Pulmonary artery endothelial cell (primary cell): ENCODE results near the gene NSUN3. TPM values are rescaled to one million over a fixed set of nuclear protein-coding genes. Genes with fewer than 3 reads are reported as not detected.
"Not testable (repeated sequence)": the region's sequence is repeated elsewhere in the genome, so short reads cannot be mapped to it uniquely, and the experiment has no call there.

ENCODE experiments used
- DNase-seq: peaks from one replicate; pipeline ENCODE4 v3.0.0-alpha.2; 2011; ENCODE audit warnings: low read depth, low spot score
- total RNA-seq: library from RNA; depleted of rRNA; stranded (reverse); fragments of >200 nt; gene quantifications from 2 replicates; pipeline ENCODE4 v1.2.3, GENCODE V29; 2014

Gene NSUN3
- total RNA-seq, 1 donor from 2014 or later = 13.7 TPM

GRCh38 chr3:94066506-94067500, 3.9 kb downstream of the NSUN3 start:
- peak; percentile 26 for DNase-seq

- DNase-seq = no peak
These were observed 6.4 kb downstream of the NSUN3 start for GRCh38 chr3:94069194-94069813.

- no peak for DNase-seq
These were observed 7.6 kb downstream of the NSUN3 start for GRCh38 chr3:94070341-94070911.

GRCh38 chr3:94071713-94072284, 8.9 kb downstream of the NSUN3 start:
- DNase-seq = no peak

GRCh38 chr3:94076055-94076454, 13.2 kb downstream of the NSUN3 start:
- no peak for DNase-seq

- DNase-seq = not testable (repeated sequence)
These were observed 17.7 kb downstream of the NSUN3 start for GRCh38 chr3:94080552-94080951.

GRCh38 chr3:94081884-94082283, 19.0 kb downstream of the NSUN3 start:
- DNase-seq = no peak

- DNase-seq = no peak
These were observed 19.6 kb downstream of the NSUN3 start for GRCh38 chr3:94082391-94082937.

GRCh38 chr3:94083261-94083660, 20.4 kb downstream of the NSUN3 start:
- no peak for DNase-seq

- DNase-seq = no peak
These were observed 26.3 kb downstream of the NSUN3 start for GRCh38 chr3:94089126-94089525.

- no peak for DNase-seq
These were observed 29.2 kb downstream of the NSUN3 start for GRCh38 chr3:94092086-94092485.

- DNase-seq = no peak
These were observed 30.3 kb downstream of the NSUN3 start for GRCh38 chr3:94093151-94093550.

- DNase-seq = no peak
These were observed 32.2 kb downstream of the NSUN3 start for GRCh38 chr3:94095111-94095510.

- DNase-seq = peak; percentile 7
These were observed 35.6 kb downstream of the NSUN3 start for GRCh38 chr3:94098452-94098851.

- no peak for DNase-seq
These were observed 36.5 kb downstream of the NSUN3 start for GRCh38 chr3:94099311-94099710.

GRCh38 chr3:94101860-94102259, 39.0 kb downstream of the NSUN3 start:
- no peak for DNase-seq

- DNase-seq = no peak
These were observed 43.4 kb downstream of the NSUN3 start for GRCh38 chr3:94106268-94106667.

- not testable (repeated sequence) for DNase-seq
These were observed 47.4 kb downstream of the NSUN3 start for GRCh38 chr3:94110232-94110631.

GRCh38 chr3:94110854-94111253, 48.0 kb downstream of the NSUN3 start:
- no peak for DNase-seq

GRCh38 chr3:94114666-94115065, 51.8 kb downstream of the NSUN3 start:
- no peak for DNase-seq

- DNase-seq = no peak
These were observed 52.6 kb downstream of the NSUN3 start for GRCh38 chr3:94115482-94115881.

- no peak for DNase-seq
These were observed 54.9 kb downstream of the NSUN3 start for GRCh38 chr3:94117729-94118128.
